GM18526 (cell line): Measurements from ENCODE around the gene KBTBD7.

Experiments used
- POLR2A ChIP-seq: IDR thresholded peaks from 3 replicates; pipeline ENCODE4 v1.6.1; 2011; ENCODE audit not compliant: insufficient read length; ENCODE audit errors: extremely low read depth

KBTBD7 gene

DNA sequence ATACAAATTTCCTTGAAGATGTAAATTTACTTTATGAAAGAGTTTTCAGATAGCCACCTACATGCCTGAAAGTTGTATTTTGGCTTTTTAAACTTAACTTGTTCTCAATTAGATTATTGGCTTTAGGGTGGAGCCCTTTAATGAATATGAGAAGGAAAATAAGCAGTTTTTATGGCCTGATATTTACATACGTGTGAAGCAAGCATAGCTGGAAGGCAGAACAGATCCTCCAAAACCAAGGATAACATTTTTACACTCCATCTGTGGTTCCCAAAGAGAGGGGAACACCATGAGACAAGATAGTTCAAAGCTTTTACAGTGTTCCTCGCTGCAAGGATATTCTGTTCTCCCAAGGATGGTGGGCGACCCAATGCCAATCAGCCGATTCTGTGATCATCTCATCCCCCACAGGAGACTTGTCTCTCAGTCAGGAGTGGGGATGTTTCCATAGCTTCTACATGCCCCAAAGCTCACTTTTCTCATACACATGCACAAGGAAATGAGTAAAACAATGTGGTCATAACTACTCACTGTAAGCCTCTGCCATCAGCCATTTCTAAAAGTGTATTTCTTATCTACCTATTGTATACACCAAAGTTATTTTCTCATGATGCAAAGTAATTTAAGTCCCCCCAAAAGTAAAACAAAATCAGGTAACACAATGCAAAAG lies 37.2 kb downstream of the KBTBD7 start:
- no peak for TF ChIP-seq POLR2A

DNA sequence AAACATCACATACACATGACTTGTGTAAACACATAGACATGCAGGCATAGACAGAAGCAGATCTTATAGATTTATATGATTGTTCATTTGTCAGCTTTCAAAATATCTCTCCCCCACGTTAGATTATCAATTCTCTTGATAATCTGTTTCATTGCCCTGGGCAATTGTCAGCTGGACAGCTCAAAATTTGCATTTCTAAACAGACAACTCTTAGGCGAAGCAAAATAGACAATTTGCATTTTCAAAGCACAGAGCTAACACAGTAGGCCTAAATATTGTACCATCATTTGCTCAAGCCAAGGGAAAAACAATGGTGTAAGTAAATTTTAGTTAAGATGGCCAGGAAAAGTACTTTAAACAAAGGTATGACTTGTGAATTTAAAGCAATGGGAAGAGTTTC lies 37.7 kb downstream of the KBTBD7 start:
- TF ChIP-seq POLR2A: no peak

DNA sequence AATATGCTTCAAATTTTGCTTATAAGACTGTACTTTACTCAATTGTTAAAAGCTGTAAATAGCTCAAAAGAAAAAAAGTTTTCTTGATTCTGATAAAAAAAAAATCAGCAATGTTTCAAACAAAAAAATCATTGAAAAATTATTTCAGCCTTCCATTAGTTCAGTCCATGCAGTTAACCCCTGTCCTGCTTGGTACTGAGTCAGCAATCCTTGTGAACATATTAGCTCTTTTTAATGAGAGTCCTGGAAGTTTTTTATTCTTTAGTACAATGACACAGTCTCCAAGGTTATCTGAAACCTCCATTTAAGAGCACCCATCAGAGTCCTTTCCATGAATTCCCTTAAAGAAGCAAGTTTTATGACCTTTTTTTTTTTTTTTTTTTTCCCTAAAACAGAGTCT lies 40.3 kb downstream of the KBTBD7 start:
- no peak for TF ChIP-seq POLR2A

DNA sequence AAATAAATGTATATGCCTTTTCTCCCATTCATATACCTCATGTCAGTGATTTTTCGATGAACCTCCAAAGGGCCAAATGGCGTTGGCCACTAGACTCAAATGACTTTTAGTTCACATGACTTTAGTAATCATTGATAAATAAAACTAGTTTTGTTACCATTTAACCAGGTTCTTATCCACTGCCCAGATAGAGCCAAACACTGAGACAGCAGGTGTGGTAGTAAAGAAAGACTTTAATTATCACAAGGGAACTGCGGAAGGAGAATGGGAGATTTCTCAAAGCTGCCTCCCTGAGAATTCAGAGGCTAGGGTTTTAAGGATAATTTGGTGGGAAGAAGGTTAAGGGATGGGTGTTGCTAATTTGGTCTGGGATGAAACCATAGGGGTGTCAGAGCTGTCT lies 42.4 kb downstream of the KBTBD7 start:
- TF ChIP-seq POLR2A: no peak

DNA sequence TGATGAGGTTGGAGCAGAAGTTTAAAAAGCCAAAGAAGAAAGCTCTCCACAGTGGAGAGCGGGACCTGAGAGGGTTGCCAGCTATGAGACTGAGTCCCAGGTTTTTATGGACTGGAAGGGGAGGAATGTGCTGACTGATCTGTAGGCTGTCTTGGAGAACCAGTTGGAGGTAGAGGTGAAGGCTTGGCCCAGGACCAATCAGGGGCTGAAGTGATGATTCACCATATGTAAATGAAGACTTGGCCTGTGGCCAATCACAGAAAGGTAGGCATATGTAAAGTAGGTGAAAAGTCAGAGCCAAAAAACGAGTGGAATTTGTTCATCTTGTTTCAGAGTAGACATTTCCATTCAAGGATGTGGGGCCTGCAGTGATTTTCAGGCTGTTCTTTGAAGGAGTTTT lies 44.3 kb downstream of the KBTBD7 start:
- no peak for TF ChIP-seq POLR2A

DNA sequence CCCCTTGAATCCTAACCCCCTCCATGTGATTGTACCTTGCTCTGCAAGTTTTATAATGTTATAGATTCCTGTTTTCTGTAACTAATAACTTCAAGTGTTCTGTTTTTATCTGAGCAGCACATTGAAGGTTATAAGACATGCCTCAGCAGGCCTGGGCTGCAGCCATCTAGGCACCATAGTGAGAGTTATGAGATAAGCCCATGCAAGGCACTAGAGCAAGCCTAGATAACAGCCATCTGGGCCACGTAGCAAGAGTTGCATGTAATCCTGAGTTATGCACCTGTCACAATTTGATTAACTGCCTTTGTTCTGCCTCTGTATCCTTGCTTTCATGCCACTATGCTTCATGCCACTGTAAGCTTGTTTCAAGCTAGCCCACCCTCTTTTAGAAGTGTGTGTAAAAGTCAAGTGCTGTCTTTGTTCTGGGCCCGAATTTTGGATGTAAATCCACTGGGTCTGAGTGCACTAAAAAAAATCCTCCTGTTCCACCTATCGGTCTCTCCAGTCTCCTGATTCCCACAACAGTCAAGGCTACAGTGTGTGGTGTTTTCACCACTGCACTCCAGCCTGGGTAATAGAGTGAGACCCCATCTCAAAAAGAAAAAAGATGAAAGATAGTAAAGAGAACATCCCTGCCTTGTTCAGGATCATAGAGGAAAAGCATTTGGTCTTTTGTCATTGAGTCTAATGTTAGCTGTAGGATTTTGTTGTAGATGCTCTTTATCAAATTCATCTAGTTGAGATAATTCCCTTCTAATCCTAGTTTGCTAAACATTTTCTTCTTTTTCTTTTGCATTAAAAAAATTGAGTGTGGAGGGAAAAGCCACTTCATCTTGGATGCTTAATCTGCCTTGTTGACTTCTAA lies 45.7 kb downstream of the KBTBD7 start:
- no peak for TF ChIP-seq POLR2A

DNA sequence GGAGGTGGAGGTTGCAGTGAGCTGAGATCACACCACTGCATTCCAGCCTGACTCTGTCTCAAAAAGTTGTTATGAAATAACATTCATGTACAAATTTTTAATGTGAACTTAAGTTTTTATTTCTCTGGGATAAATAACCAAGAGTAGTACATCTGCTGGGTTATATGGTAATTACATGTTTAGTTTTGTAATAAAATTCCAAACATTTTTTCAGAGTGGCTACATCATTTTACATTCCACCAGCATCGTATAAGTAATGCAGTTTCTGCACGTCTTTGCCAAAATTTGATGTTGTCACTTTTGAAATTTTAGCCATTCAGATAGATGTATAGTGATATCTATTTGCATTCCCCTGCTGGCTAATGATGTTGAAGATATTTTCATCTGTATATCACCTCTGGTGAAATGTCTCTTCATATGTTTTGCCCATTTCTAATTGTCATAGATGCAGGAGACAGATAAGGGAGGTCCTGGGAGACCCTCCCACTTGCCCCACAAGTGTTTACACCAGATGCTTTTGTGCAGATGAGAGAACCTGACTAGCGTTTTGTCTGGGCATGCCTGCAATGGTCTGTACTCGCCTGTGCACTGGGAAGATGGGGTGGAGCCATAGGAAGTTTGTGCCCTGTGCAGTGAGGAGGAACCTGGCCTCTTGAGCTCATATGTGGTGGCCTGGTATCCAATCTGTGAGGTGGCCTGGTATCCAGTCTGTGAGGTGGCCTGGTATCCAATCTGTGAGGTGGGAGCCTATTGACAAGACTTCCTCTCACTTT lies 49.0 kb downstream of the KBTBD7 start:
- no peak for TF ChIP-seq POLR2A

DNA sequence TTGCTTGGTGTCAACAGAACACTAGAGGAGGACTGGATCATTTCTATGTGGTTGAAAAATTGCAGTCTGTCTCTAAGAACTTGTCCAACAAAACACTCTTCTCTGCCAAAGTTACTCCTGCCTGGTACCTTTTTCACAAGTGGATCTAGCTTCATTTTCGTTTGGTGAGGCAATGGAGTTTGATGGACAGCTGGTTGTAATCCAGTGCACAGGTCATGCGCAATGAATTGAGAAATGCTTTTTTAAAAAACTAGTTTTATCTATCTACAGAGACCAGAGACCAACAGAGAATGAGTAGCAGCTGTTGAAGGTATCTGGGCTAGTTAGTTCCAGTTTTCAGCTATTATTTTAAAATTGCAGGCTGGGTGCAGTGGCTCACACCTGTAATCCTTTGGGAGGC lies 49.8 kb downstream of the KBTBD7 start:
- TF ChIP-seq POLR2A: no peak
